ENCODE results near the gene ADAMTS2. TPM values are rescaled to one million over a fixed set of nuclear protein-coding genes. Genes with fewer than 3 reads are reported as not detected.

Gene ADAMTS2
- polyA plus RNA-seq, 6 donors from 2014 or later, result not detected

DNA sequence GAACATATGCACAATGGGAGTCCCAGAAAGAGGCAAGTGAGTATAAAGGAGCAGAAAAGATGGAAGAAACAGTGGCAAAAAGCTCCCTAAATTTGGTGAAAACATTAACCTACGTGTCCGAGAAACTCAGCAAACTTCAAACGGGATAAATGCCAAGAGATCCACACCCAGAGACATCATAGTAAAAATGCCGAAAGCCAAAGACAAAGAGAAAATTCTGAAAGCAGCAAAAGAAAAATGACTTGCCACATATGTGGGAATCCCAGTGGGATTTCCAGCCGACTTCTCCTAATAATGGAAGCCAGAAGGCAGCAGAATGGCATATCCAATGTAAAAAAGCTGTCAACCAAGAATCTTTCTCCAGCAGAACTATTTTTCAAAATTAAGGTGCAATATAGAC is 101.2 kb downstream of the ADAMTS2 start:
- peaks cover 10 to 28% (median 25%) of the 10 kb centered on the region in 7 donors for H3K9me3 Mint-ChIP-seq
- peaks cover 14 to 32% (median 26%) of the 10 kb centered on the region in 3 donors for H3K27me3 Mint-ChIP-seq
- H3K27ac Mint-ChIP-seq, result no peak overlapping the region
- no peak overlapping the region for H3K4me3 Mint-ChIP-seq
- H3K4me1 Mint-ChIP-seq, result no peaks in the 10 kb centered on the region
- peaks cover 0 to 22% of the 10 kb centered on the region in 2 donors for H3K36me3 Mint-ChIP-seq
- DNase-seq, result no peak
- ATAC-seq (ENCODE audit: low read depth in 2 of 2), result no peak

GRCh38 chr5:179243333-179243732 is 101.9 kb downstream of the ADAMTS2 start:
- DNase-seq, result no peak
- peaks cover 10 to 31% (median 25%) of the 10 kb centered on the region in 7 donors for H3K9me3 Mint-ChIP-seq

DNA sequence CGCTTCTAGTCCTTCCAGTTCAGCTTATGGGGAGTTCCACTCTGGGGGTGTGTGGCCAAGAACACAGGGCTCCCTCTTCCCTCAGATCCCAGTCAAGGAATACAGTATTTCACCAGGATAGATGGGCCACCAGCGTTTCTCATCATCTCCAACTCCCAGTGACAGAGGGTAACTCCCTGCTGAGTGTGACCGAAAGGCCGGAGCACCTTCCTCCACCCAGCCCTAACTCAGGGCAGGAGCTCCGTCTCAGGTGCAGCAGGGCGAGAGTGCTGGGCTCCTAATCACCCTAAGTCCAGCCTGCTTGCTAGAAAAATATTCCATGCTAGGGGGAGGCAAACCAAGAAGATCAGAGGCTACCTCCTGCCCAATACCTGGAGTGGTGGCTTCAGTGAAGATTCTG is 102.6 kb downstream of the ADAMTS2 start:
- H3K27ac Mint-ChIP-seq, result no peak overlapping the region
- H3K9me3 Mint-ChIP-seq, result peaks cover 10 to 32% (median 25%) of the 10 kb centered on the region in 7 donors
- H3K36me3 Mint-ChIP-seq, result peaks cover 0 to 26% of the 10 kb centered on the region in 2 donors

More at GRCh38 chr5:179243333-179243732, 101.9 kb downstream of the ADAMTS2 start:
- H3K27me3 Mint-ChIP-seq, result peaks cover 17 to 39% (median 30%) of the 10 kb centered on the region in 3 donors
- no peak overlapping the region for H3K4me3 Mint-ChIP-seq
- ATAC-seq (ENCODE audit: low read depth in 2 of 2), result no peak
- H3K36me3 Mint-ChIP-seq, result peaks cover 0 to 26% of the 10 kb centered on the region in 2 donors
- H3K4me1 Mint-ChIP-seq, result no peaks in the 10 kb centered on the region
- no peak overlapping the region for H3K27ac Mint-ChIP-seq

GRCh38 chr5:179241764-179242370 is 103.4 kb downstream of the ADAMTS2 start:
- DNase-seq, result no peak
- peaks cover 17 to 39% (median 30%) of the 10 kb centered on the region in 3 donors for H3K27me3 Mint-ChIP-seq

More for the DNA sequence above, 102.6 kb downstream of the ADAMTS2 start:
- DNase-seq, result no peak
- peaks cover 17 to 39% (median 30%) of the 10 kb centered on the region in 3 donors for H3K27me3 Mint-ChIP-seq
- H3K4me3 Mint-ChIP-seq, result no peak overlapping the region
- ATAC-seq (ENCODE audit: low read depth in 2 of 2), result no peak
- H3K4me1 Mint-ChIP-seq, result no peaks in the 10 kb centered on the region

GRCh38 chr5:179241175-179241574 is 104.1 kb downstream of the ADAMTS2 start:
- DNase-seq, result no peak
- H3K4me1 Mint-ChIP-seq, result no peaks in the 10 kb centered on the region

More at GRCh38 chr5:179241764-179242370, 103.4 kb downstream of the ADAMTS2 start:
- no peak overlapping the region for H3K4me3 Mint-ChIP-seq
- peaks cover 9 to 27% (median 19%) of the 10 kb centered on the region in 7 donors for H3K9me3 Mint-ChIP-seq
- no peak for ATAC-seq (ENCODE audit: low read depth in 2 of 2)
- H3K27ac Mint-ChIP-seq, result no peak overlapping the region
- peaks cover 0 to 23% of the 10 kb centered on the region in 2 donors for H3K36me3 Mint-ChIP-seq
- H3K4me1 Mint-ChIP-seq, result no peaks in the 10 kb centered on the region

GRCh38 chr5:179240561-179240960 is 104.7 kb downstream of the ADAMTS2 start:
- Mint-ChIP-seq H3K27me3 (peaks cover 17 to 39% (median 30%) of the 10 kb centered on the region in 3 donors), H3K4me3 (no peak overlapping the region)

More at GRCh38 chr5:179241175-179241574, 104.1 kb downstream of the ADAMTS2 start:
- no peak overlapping the region for H3K27ac Mint-ChIP-seq
- H3K9me3 Mint-ChIP-seq, result peaks cover 5 to 22% (median 13%) of the 10 kb centered on the region in 7 donors
- H3K36me3 Mint-ChIP-seq, result peaks cover 0 to 16% of the 10 kb centered on the region in 2 donors
- no peak for ATAC-seq (ENCODE audit: low read depth in 2 of 2)
- H3K4me3 Mint-ChIP-seq, result no peak overlapping the region
- H3K27me3 Mint-ChIP-seq, result peaks cover 17 to 39% (median 30%) of the 10 kb centered on the region in 3 donors

GRCh38 chr5:179239256-179240135 is 105.8 kb downstream of the ADAMTS2 start:
- ATAC-seq (ENCODE audit: low read depth in 2 of 2) (no peak), DNase-seq (no peak)
- Mint-ChIP-seq H3K4me1 (no peaks in the 10 kb centered on the region), H3K9me3 (peaks cover 0 to 21% (median 6%) of the 10 kb centered on the region in 7 donors), H3K27ac (peak overlapping the region in 1 of 6 donors; percentile 54), H3K36me3 (peaks cover 0 to 15% of the 10 kb centered on the region in 2 donors), H3K27me3 (peaks cover 17 to 47% (median 30%) of the 10 kb centered on the region in 3 donors), H3K4me3 (no peak overlapping the region)

More at GRCh38 chr5:179240561-179240960, 104.7 kb downstream of the ADAMTS2 start:
- no peak overlapping the region for H3K27ac Mint-ChIP-seq
- peaks cover 2 to 21% (median 10%) of the 10 kb centered on the region in 7 donors for H3K9me3 Mint-ChIP-seq
- no peaks in the 10 kb centered on the region for H3K4me1 Mint-ChIP-seq
- peaks cover 0 to 15% of the 10 kb centered on the region in 2 donors for H3K36me3 Mint-ChIP-seq
- DNase-seq (no peak), ATAC-seq (ENCODE audit: low read depth in 2 of 2) (no peak)

- Mint-ChIP-seq H3K9me3 (peaks cover 0 to 21% (median 6%) of the 10 kb centered on the region in 7 donors), H3K36me3 (peaks cover 0 to 15% of the 10 kb centered on the region in 2 donors), H3K4me1 (no peaks in the 10 kb centered on the region), H3K27me3 (peaks cover 17 to 53% (median 24%) of the 10 kb centered on the region in 3 donors), H3K27ac (no peak overlapping the region), H3K4me3 (no peak overlapping the region)
- ATAC-seq (ENCODE audit: low read depth in 2 of 2) (no peak), DNase-seq (no peak)
These were observed 106.7 kb downstream of the ADAMTS2 start for GRCh38 chr5:179238628-179238970.

DNA sequence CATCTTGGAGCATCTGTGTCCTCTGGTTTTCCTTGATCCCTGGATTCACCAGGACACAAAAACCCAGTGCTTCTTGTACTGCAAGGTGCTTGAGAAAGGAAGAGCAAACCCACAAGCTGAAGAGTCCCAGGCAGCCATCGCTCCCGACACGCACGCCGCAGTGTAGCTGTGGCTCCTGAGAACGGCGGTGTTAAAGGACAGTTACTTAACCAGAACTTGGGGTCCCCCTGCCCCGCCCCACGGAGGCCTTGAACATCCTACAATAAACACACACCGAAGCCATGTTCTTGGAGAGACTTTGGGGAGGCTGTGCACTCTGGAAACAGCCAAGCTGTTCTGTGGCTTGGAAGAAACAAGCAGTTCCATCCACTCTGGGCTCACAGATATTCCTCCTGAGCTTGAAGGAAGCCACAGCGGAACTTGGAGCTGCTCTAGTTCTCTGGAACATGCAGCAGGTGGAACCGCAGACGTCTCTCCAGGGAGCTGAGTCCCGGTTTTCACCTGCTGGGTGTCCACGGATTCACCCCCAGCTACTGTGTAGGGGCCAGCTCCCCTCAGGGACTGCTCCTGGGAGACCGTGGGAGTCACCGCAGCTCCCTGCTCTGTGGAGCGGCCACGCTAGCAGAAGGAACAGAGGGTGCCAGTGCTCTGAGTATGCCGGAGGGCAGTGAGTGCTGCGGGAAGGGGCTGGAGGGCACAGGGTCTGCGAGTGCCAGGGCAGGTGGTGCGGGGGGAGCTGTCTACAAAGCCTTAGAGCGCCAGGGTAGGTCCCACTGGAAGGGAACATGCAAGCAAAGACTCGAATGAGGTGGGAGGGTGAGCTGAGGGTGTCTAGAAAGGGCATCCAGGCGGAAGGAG is 107.3 kb downstream of the ADAMTS2 start:
- no peaks in the 10 kb centered on the region for H3K4me1 Mint-ChIP-seq
- ATAC-seq (ENCODE audit: low read depth in 2 of 2) (no peak), DNase-seq (no peak)
- H3K27ac Mint-ChIP-seq, result no peak overlapping the region
- peaks cover 0 to 15% of the 10 kb centered on the region in 2 donors for H3K36me3 Mint-ChIP-seq
- peaks cover 0 to 21% (median 6%) of the 10 kb centered on the region in 7 donors for H3K9me3 Mint-ChIP-seq
- peak overlapping the region in 1 of 8 donors; percentile 61 for H3K4me3 Mint-ChIP-seq
- peaks cover 17 to 51% (median 22%) of the 10 kb centered on the region in 3 donors for H3K27me3 Mint-ChIP-seq

DNA sequence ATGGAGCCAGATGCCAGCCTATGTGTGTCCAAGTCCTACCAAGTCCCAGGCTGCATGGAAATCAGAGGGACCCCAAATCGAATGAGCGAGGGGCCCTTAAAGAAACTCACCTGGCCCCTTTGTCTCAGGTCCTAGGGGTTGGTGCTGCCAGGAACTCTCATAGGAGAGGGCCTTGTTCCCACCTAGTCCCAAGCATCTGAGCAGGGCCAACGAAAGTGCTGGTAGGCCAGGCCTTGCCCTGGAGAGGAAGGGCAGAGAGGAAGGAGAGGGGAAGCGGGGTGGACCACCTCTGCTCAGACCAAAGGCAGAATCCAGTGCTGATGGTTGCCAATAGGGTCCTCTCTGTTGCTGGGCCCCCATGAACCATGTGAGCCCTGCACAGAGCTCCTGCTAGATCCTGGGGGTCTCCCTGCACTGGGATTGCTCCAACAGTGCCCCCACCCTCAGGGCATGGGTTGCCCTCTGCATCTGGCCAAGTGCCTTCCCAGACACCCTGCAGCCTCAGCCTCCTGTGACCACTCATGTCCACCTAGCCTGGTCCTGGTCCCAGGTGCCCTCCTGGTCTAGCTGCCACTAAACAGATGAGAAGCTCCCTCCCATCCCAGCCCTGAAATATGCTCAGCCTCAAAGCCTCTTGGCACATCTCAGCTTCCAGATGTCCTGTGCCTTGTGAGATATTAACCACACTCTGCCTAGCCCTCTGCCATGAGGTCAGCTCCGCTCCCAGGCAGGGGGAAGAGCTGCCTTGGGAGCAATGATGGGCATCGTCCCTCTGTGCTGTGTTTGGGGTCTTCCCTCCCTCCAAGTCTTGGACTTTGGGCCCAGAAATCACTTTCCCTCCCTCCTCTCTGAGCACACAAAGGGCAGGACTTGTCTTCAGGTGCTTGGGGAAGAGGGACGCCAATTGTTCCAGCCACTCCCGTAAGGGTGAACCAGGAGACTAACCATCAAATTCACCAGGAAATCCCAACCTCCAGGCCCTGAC is 109.6 kb downstream of the ADAMTS2 start:
- no peaks in the 10 kb centered on the region for H3K4me1 Mint-ChIP-seq
- H3K9me3 Mint-ChIP-seq, result peaks cover 0 to 17% (median 6%) of the 10 kb centered on the region in 7 donors
- DNase-seq (no peak), ATAC-seq (ENCODE audit: low read depth in 2 of 2) (no peak)
- peaks cover 0 to 15% of the 10 kb centered on the region in 2 donors for H3K36me3 Mint-ChIP-seq
- H3K27ac Mint-ChIP-seq, result peak overlapping the region in 2 of 6 donors; percentile 22 to 72
- H3K4me3 Mint-ChIP-seq, result no peak overlapping the region
- peaks cover 13 to 37% (median 13%) of the 10 kb centered on the region in 3 donors for H3K27me3 Mint-ChIP-seq

- peaks cover 9 to 28% (median 10%) of the 10 kb centered on the region in 3 donors for H3K27me3 Mint-ChIP-seq
These were observed 110.6 kb downstream of the ADAMTS2 start for GRCh38 chr5:179234563-179235135.

More at GRCh38 chr5:179234563-179235135, 110.6 kb downstream of the ADAMTS2 start:
- Mint-ChIP-seq H3K27ac (peak overlapping the region in 1 of 6 donors; percentile 26), H3K9me3 (peaks cover 0 to 15% (median 3%) of the 10 kb centered on the region in 7 donors), H3K4me1 (no peaks in the 10 kb centered on the region), H3K4me3 (no peak overlapping the region), H3K36me3 (peaks cover 0 to 10% of the 10 kb centered on the region in 2 donors)
- no peak for ATAC-seq (ENCODE audit: low read depth in 2 of 2)
- no peak for DNase-seq

Data from naive B cell (primary cell).